GM19468 (cell line): Measurements from ENCODE around the gene MTMR12.
"Not testable (repeated sequence)": the region's sequence is repeated elsewhere in the genome, so short reads cannot be mapped to it uniquely, and the experiment has no call there.

Experiments
- ATAC-seq: cut with Tn5 transposase; IDR thresholded peaks from one replicate; pipeline ENCODE4 v1.9.1; 2021; ENCODE audit warnings: mild to moderate bottlenecking, moderate library complexity, moderate number of reproducible peaks; ENCODE audit not compliant: unreplicated experiment; ENCODE audit errors: extremely low read depth

The MTMR12 gene

GRCh38 chr5:32249668-32250067 is 63.1 kb downstream of the MTMR12 start:
- ATAC-seq: no peak

GRCh38 chr5:32245742-32246141 is 67.0 kb downstream of the MTMR12 start:
- no peak for ATAC-seq

- no peak for ATAC-seq
Observed at GRCh38 chr5:32244017-32244416, 68.7 kb downstream of the MTMR12 start.

- no peak for ATAC-seq
Observed at GRCh38 chr5:32241034-32241783, 71.5 kb downstream of the MTMR12 start.

GRCh38 chr5:32239385-32239784 is 73.4 kb downstream of the MTMR12 start:
- no peak for ATAC-seq

- ATAC-seq: no peak
Observed at GRCh38 chr5:32233696-32234447, 78.9 kb downstream of the MTMR12 start.

GRCh38 chr5:32233220-32233695 is 79.5 kb downstream of the MTMR12 start:
- no peak for ATAC-seq

- ATAC-seq: peak; percentile 33
Observed at GRCh38 chr5:32232441-32233219, 80.1 kb downstream of the MTMR12 start.

GRCh38 chr5:32231929-32232328 is 80.8 kb downstream of the MTMR12 start:
- ATAC-seq: no peak

- ATAC-seq: no peak
Observed at GRCh38 chr5:32231241-32231640, 81.5 kb downstream of the MTMR12 start.

- no peak for ATAC-seq
Observed at GRCh38 chr5:32230356-32231099, 82.2 kb downstream of the MTMR12 start.

GRCh38 chr5:32229586-32229985 is 83.2 kb downstream of the MTMR12 start:
- ATAC-seq: no peak

- ATAC-seq: no peak
Observed at GRCh38 chr5:32228816-32229215, 83.9 kb downstream of the MTMR12 start.

GRCh38 chr5:32225445-32225844 is 87.3 kb downstream of the MTMR12 start:
- ATAC-seq: no peak

GRCh38 chr5:32223972-32224609 is 88.6 kb downstream of the MTMR12 start:
- no peak for ATAC-seq

- ATAC-seq: no peak
Observed at GRCh38 chr5:32222723-32223470, 89.8 kb downstream of the MTMR12 start.

GRCh38 chr5:32217886-32218396 is 94.8 kb downstream of the MTMR12 start:
- no peak for ATAC-seq

- ATAC-seq: not testable (repeated sequence)
Observed at GRCh38 chr5:32214344-32214743, 98.4 kb downstream of the MTMR12 start.

GRCh38 chr5:32210151-32210550 is 102.6 kb downstream of the MTMR12 start:
- ATAC-seq: no peak
